Measurements from ENCODE around the gene XIRP2.

The XIRP2 gene

DNA sequence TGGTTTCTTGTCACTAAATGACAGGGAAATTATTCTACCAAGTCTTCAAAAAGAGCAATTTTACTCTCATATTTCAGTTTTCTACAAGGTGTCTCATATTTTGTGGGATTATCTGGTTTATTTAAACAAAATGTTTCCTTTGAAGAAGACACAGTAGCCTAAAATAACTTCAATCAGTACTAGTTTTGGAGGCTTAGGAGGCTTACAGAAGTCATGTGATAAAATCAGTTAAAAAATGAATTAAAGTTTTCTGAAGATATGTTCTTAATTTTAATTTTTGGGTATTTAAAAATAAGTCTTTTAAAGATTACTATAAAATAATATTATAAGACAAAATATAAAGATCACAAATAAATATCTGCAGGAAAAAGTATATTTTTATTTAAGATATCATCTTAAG is 95.9 kb downstream of the XIRP2 start:
- no peaks in the 10 kb centered on the region for H3K4me1 ChIP-seq (ENCODE audit: control insufficient read depth, insufficient read depth, low read length)
- no peaks in the 10 kb centered on the region for H3K36me3 ChIP-seq (ENCODE audit: control insufficient read depth, insufficient read depth, low read length)
- H3K27ac ChIP-seq (ENCODE audit: low read length) = no peak overlapping the region
- H3K27me3 ChIP-seq (ENCODE audit: control insufficient read depth, insufficient read depth, low read length) = no peaks in the 10 kb centered on the region
- DNase-seq (ENCODE audit: low read depth, low spot score) = no peak
- H3K4me3 ChIP-seq (ENCODE audit: low read length) = no peak overlapping the region
- H3K9me3 ChIP-seq (ENCODE audit: control insufficient read depth, insufficient read depth, low read length) = no peaks in the 10 kb centered on the region

DNA sequence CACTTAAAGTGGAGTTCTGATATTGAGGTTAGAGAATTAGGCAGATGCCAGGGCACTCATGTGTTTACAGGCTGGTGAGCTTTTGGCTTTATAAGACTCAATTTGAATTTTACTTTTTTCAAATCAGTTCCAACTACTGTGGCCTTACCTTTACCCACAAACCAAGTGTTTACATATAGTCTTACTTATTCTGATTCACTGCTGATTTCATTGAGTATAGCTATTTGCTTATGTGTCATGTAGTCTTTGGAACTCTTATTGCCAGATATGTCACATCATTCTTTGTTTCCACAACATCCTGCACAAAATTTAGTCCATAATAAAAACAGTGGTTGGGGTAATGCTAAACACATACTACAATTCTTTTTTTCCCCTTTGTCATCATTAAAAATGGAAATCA is 96.5 kb downstream of the XIRP2 start:
- no peaks in the 10 kb centered on the region for H3K27me3 ChIP-seq (ENCODE audit: control insufficient read depth, insufficient read depth, low read length)
- no peak overlapping the region for H3K4me3 ChIP-seq (ENCODE audit: low read length)
- H3K9me3 ChIP-seq (ENCODE audit: control insufficient read depth, insufficient read depth, low read length) = no peaks in the 10 kb centered on the region
- H3K4me1 ChIP-seq (ENCODE audit: control insufficient read depth, insufficient read depth, low read length) = no peaks in the 10 kb centered on the region
- DNase-seq (ENCODE audit: low read depth, low spot score) = no peak
- H3K27ac ChIP-seq (ENCODE audit: low read length) = no peak overlapping the region
- H3K36me3 ChIP-seq (ENCODE audit: control insufficient read depth, insufficient read depth, low read length) = no peaks in the 10 kb centered on the region

DNA sequence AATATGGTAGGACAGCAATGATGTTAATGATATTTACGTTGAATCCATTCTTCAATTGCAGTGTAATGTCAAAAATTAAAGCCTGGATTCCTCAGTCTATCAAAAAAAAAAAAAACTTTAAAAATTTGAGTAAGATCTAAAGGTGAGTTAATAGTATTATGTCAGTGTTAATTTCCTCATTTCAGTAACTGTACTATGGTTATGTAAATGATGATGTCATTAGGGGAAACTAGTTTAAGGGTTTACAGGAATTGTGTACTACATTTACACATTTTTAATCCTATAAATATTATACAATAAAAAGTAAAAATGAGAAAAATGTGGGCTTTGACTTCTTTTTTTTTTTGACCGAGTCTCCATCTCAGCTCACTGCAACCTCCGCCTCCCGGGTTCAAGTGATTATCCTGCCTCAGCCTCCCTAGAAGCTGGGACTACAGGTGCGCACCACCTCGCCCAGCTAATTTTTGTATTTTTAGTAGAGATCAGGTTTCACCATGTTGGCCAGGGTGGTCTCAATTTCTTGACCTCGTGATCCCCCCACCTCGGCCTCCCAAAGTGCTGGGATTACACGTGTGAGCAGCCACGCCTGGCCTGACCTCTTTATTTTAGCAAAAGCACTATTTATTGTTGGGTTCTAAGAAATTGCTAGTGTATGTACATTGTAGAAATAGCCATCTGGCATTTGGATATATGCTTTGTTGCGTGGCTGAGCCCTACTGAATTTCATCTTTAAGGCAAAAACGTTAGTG is 106.5 kb downstream of the XIRP2 start:
- Histone ChIP-seq H3K27ac (ENCODE audit: low read length) (no peak overlapping the region), H3K36me3 (ENCODE audit: control insufficient read depth, insufficient read depth, low read length) (no peaks in the 10 kb centered on the region), H3K9me3 (ENCODE audit: control insufficient read depth, insufficient read depth, low read length) (no peaks in the 10 kb centered on the region), H3K4me3 (ENCODE audit: low read length) (no peak overlapping the region), H3K4me1 (ENCODE audit: control insufficient read depth, insufficient read depth, low read length) (no peaks in the 10 kb centered on the region), H3K27me3 (ENCODE audit: control insufficient read depth, insufficient read depth, low read length) (no peaks in the 10 kb centered on the region)
- no peak for DNase-seq (ENCODE audit: low read depth, low spot score)
- WGBS (ENCODE audit: insufficient coverage, insufficient read length) = no CpG with 5 or more reads among the region's 12 CpGs

DNA sequence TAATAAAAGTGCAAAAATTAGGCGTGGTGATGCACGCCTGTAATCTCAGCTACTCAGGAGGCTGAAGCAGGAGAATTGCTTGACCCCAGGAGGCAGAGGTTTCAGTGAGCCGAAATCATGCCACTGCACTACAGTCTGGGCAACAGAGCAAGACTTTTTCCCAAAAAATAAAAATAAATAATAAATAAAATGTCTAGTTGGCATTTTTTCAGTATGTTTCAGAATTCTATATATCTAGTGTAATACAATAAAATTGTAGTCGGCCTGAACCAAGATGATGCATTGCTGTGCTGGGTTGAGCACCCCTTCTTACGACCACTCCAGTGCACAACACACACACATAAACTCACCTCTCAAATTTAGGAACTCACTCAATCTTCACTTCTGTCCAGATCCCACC is 108.2 kb downstream of the XIRP2 start:
- Histone ChIP-seq H3K36me3 (ENCODE audit: control insufficient read depth, insufficient read depth, low read length) (no peaks in the 10 kb centered on the region), H3K27me3 (ENCODE audit: control insufficient read depth, insufficient read depth, low read length) (no peaks in the 10 kb centered on the region), H3K27ac (ENCODE audit: low read length) (no peak overlapping the region), H3K9me3 (ENCODE audit: control insufficient read depth, insufficient read depth, low read length) (no peaks in the 10 kb centered on the region), H3K4me3 (ENCODE audit: low read length) (no peak overlapping the region), H3K4me1 (ENCODE audit: control insufficient read depth, insufficient read depth, low read length) (no peaks in the 10 kb centered on the region)
- DNase-seq (ENCODE audit: low read depth, low spot score) = no peak
- WGBS (ENCODE audit: insufficient coverage, insufficient read length) = no CpG with 5 or more reads among the region's 5 CpGs

DNA sequence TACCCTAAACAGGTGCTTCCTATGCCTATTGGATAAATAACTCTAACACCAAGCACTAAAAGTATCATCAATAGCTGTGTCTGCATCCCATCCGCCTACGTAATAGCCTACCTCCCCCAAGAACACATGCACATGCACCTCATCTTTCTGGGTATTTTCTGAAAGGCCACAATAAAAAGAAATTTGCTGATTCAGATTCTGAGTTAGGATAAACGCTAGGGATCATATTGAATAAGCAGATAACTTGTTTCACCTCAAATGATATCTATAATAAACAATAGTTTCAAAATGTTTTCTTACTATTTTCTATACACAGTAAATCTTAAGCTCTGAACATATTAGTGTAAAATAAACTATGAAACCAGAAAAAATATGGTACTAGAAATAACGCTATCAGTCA is 112.9 kb downstream of the XIRP2 start:
- no peak for DNase-seq (ENCODE audit: low read depth, low spot score)
- no peak overlapping the region for H3K27ac ChIP-seq (ENCODE audit: low read length)
- H3K9me3 ChIP-seq (ENCODE audit: control insufficient read depth, insufficient read depth, low read length) = no peaks in the 10 kb centered on the region
- H3K27me3 ChIP-seq (ENCODE audit: control insufficient read depth, insufficient read depth, low read length) = no peaks in the 10 kb centered on the region
- H3K4me1 ChIP-seq (ENCODE audit: control insufficient read depth, insufficient read depth, low read length) = no peaks in the 10 kb centered on the region
- no peak overlapping the region for H3K4me3 ChIP-seq (ENCODE audit: low read length)
- H3K36me3 ChIP-seq (ENCODE audit: control insufficient read depth, insufficient read depth, low read length) = no peaks in the 10 kb centered on the region
- WGBS (ENCODE audit: insufficient coverage, insufficient read length) = no CpG with 5 or more reads among the region's 4 CpGs

DNA sequence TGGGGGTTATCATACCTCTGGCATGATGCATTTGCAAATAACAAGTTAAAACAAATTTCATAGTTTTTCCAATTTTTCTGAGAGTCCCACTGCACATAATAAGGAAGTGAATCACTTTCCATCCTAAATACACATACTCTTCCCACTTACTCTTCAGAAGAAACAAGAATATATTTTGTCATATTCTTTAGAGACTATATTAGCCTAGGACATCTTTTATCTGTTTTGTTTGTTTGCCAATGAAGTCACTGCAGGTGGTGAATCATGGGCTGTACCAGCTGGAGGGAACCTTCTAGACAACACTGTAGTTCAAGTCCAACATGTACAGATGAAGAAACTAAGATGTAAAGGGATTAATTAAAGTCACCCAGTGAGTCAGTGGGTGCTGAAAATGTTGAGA is 116.8 kb downstream of the XIRP2 start:
- Histone ChIP-seq H3K36me3 (ENCODE audit: control insufficient read depth, insufficient read depth, low read length) (no peaks in the 10 kb centered on the region), H3K4me3 (ENCODE audit: low read length) (no peak overlapping the region), H3K27me3 (ENCODE audit: control insufficient read depth, insufficient read depth, low read length) (no peaks in the 10 kb centered on the region), H3K27ac (ENCODE audit: low read length) (no peak overlapping the region), H3K4me1 (ENCODE audit: control insufficient read depth, insufficient read depth, low read length) (no peaks in the 10 kb centered on the region), H3K9me3 (ENCODE audit: control insufficient read depth, insufficient read depth, low read length) (no peaks in the 10 kb centered on the region)
- DNase-seq (ENCODE audit: low read depth, low spot score) = no peak

DNA sequence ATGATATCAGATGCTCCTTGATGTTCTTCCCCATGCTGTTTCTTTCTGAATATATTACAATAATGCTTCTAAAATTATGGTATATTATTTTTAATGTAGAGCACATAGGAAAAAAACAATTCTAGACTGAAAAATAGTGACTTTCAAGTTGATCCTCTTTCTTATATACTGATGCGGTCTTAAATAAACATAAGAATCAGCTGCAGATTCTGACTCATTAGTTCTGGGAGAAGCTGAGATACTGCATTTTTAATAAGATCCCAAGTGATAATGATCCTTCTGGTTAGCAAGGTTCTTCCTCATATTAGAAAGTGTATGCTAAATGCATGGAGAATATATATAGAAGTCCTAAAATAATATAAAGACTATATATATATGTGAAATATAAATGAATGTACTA is 124.9 kb downstream of the XIRP2 start:
- Histone ChIP-seq H3K36me3 (ENCODE audit: control insufficient read depth, insufficient read depth, low read length) (no peaks in the 10 kb centered on the region), H3K4me1 (ENCODE audit: control insufficient read depth, insufficient read depth, low read length) (no peaks in the 10 kb centered on the region), H3K4me3 (ENCODE audit: low read length) (no peak overlapping the region), H3K27ac (ENCODE audit: low read length) (no peak overlapping the region), H3K9me3 (ENCODE audit: control insufficient read depth, insufficient read depth, low read length) (no peaks in the 10 kb centered on the region), H3K27me3 (ENCODE audit: control insufficient read depth, insufficient read depth, low read length) (no peaks in the 10 kb centered on the region)
- no peak for DNase-seq (ENCODE audit: low read depth, low spot score)
- no CpG with 5 or more reads among the region's 1 CpG for WGBS (ENCODE audit: insufficient coverage, insufficient read length)

DNA sequence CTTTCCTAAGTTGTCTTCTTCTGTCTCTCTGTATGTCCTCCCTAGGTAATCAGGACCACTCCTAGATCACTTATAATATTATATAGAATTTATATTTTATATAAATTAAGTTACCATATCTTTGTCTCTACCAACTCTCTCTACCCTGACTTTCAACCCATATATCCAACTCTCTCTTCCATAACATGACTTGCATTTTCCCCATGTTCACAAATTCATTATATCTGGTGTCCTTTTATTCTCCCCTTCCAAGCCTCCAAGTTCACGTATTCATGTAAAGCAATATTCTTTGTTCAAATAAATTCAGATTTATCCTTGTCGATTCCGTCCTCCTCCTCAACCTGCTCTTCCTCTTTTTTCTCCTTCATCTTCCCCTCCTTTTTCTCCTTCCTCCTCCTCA is 127.5 kb downstream of the XIRP2 start:
- WGBS (ENCODE audit: insufficient coverage, insufficient read length) = no CpG with 5 or more reads among the region's 3 CpGs
- no peaks in the 10 kb centered on the region for H3K36me3 ChIP-seq (ENCODE audit: control insufficient read depth, insufficient read depth, low read length)
- DNase-seq (ENCODE audit: low read depth, low spot score) = no peak
- H3K9me3 ChIP-seq (ENCODE audit: control insufficient read depth, insufficient read depth, low read length) = no peaks in the 10 kb centered on the region
- no peaks in the 10 kb centered on the region for H3K4me1 ChIP-seq (ENCODE audit: control insufficient read depth, insufficient read depth, low read length)
- no peak overlapping the region for H3K4me3 ChIP-seq (ENCODE audit: low read length)
- H3K27me3 ChIP-seq (ENCODE audit: control insufficient read depth, insufficient read depth, low read length) = no peaks in the 10 kb centered on the region
- H3K27ac ChIP-seq (ENCODE audit: low read length) = no peak overlapping the region

DNA sequence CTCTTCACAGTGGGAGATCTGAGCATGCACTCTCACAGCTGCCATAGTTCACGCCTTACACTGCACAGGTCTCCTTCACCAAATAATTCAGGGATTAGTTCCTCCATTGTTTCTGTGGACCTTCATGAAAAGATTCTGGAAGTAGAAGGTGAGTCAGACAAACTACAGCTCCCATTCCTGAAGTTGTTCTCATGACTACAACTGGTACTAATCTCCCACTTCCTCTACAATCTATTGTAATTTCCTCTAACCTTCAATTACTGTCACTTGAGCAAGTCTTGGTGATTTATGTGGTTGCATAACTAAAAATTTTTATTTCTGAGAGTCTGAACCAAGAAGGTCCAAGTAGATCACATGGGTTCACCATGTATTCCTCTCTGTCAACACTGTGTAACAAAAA is 128.7 kb downstream of the XIRP2 start:
- DNase-seq (ENCODE audit: low read depth, low spot score) = no peak
- no CpG with 5 or more reads among the region's 1 CpG for WGBS (ENCODE audit: insufficient coverage, insufficient read length)
- H3K4me1 ChIP-seq (ENCODE audit: control insufficient read depth, insufficient read depth, low read length) = no peaks in the 10 kb centered on the region
- no peak overlapping the region for H3K4me3 ChIP-seq (ENCODE audit: low read length)
- no peaks in the 10 kb centered on the region for H3K36me3 ChIP-seq (ENCODE audit: control insufficient read depth, insufficient read depth, low read length)
- no peaks in the 10 kb centered on the region for H3K27me3 ChIP-seq (ENCODE audit: control insufficient read depth, insufficient read depth, low read length)
- no peak overlapping the region for H3K27ac ChIP-seq (ENCODE audit: low read length)
- no peaks in the 10 kb centered on the region for H3K9me3 ChIP-seq (ENCODE audit: control insufficient read depth, insufficient read depth, low read length)

DNA sequence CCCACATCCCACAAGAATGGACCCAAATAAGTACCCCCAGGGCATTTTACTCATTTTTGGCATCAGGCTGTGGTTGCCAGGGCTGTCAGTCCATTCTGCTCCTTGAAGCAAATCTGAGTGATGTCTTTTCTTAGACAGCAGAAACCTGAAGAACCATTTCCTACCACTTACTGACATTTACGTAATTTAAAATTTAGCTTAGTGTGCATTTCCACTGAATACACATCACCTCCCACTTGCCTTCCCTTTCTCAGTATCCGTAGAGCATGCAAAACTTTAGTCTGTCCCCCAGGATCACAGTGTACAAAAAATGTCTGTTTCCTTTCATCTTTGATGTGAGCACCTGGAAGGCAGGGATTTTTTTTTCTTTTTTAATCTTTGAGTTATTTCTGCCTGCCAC is 130.3 kb downstream of the XIRP2 start:
- no peak overlapping the region for H3K4me3 ChIP-seq (ENCODE audit: low read length)
- H3K9me3 ChIP-seq (ENCODE audit: control insufficient read depth, insufficient read depth, low read length) = no peaks in the 10 kb centered on the region
- no peak overlapping the region for H3K27ac ChIP-seq (ENCODE audit: low read length)
- H3K27me3 ChIP-seq (ENCODE audit: control insufficient read depth, insufficient read depth, low read length) = no peaks in the 10 kb centered on the region
- no peak for DNase-seq (ENCODE audit: low read depth, low spot score)
- no CpG with 5 or more reads among the region's 2 CpGs for WGBS (ENCODE audit: insufficient coverage, insufficient read length)
- H3K36me3 ChIP-seq (ENCODE audit: control insufficient read depth, insufficient read depth, low read length) = no peaks in the 10 kb centered on the region
- no peaks in the 10 kb centered on the region for H3K4me1 ChIP-seq (ENCODE audit: control insufficient read depth, insufficient read depth, low read length)

DNA sequence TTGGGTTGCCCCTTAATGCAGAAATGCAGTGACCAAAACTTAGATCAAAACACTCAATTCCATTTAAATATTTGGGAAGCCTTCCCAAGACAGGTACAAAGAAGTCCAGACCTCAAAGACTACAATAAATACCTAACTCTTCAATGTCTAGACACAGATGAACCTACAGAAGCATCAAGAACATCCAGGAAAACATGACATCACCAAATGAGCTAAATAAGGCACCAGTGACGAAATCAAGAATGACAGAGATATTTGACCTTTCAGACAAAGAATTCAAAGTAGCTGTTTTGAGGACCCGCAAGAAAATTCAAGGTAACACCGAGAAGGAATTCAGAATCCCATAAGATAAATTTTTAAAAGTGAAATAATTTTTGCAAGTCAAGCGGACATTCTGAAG is 140.2 kb downstream of the XIRP2 start:
- Histone ChIP-seq H3K9me3 (ENCODE audit: control insufficient read depth, insufficient read depth, low read length) (no peaks in the 10 kb centered on the region), H3K27me3 (ENCODE audit: control insufficient read depth, insufficient read depth, low read length) (no peaks in the 10 kb centered on the region), H3K27ac (ENCODE audit: low read length) (no peak overlapping the region), H3K36me3 (ENCODE audit: control insufficient read depth, insufficient read depth, low read length) (no peaks in the 10 kb centered on the region), H3K4me3 (ENCODE audit: low read length) (no peak overlapping the region), H3K4me1 (ENCODE audit: control insufficient read depth, insufficient read depth, low read length) (no peaks in the 10 kb centered on the region)
- no CpG with 5 or more reads among the region's 4 CpGs for WGBS (ENCODE audit: insufficient coverage, insufficient read length)
- no peak for DNase-seq (ENCODE audit: low read depth, low spot score)
